HG03280 (cell line): ENCODE data around the gene SH3BP4.

Experiments used
- ATAC-seq: cut with Tn5 transposase; IDR thresholded peaks from one replicate; pipeline ENCODE4 v1.9.1; 2021; ENCODE audit warnings: mild to moderate bottlenecking, moderate library complexity; ENCODE audit not compliant: unreplicated experiment

The SH3BP4 gene

DNA sequence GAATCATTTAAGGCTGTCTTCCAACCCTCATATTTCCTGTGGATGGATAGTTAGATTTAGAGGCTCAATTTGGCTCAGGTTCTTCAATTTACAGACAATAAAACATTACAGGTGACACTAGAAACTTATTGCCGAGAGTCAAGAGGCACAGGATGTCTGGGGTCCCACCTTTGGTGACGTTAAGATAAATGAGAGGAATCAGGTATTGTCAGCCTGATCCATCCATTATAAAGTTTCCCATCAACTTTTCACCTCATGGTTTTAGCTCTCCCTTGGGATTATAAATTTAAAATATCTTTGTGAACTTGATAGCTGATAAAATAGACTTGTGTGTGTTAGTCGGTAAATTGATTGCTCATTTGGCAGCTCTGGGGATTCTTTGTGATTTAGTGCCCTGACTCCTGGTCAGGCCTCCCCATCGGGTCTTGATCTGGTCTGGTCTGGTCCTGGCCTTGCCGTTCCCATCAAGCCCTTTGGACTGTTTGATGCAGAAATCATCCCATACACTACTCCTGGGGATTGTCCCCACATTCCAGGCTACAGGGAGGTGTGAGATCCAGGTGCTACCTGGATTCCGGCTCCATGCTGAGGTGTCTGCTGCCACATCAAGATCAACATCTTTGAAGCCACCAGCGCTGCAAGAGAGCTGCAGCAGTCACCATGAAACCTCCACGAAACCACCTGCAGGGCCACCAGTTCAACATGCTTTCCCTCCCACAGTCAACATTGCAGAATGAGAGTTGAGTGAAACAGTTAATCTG, 130.9 kb downstream of the SH3BP4 start:
- no peak for ATAC-seq

DNA sequence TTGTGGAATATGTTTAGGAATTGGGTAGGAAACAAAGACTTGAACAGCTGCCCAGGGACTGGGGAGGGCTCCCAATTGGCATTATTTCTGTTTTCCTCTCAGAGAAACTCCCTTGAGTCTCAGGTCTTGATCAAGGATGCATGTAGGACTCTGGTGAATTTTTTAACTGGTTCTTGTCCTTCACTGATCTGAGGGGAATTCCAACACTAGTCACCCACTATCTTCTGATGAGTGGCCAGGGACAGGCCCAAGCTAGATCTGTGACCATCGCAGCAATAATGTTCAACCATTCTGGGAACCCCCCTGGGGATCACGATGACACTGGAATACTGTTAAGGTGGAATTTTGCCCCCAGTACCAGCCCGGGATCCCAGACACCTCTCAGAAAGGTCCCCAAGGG, 132.0 kb downstream of the SH3BP4 start:
- no peak for ATAC-seq

DNA sequence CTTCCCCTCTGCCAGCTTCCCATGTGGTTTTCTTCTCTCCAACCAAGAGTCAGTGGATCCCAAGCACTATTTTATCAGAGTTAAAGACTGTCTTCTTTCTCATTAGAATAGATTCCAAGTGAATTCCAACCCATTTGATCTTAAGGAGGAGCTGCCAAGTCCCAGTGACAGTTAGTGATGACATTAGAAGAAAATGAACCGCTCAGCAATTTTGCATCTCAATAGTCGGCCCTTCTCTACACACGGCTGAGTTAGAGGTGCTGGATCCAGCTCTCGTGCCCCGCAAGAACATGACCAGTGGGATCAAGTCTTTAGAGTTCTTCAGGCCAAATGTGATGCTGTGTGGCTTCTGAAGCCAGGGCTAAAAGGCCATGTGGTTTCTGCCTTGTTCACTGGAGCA, 132.6 kb downstream of the SH3BP4 start:
- ATAC-seq: no peak

DNA sequence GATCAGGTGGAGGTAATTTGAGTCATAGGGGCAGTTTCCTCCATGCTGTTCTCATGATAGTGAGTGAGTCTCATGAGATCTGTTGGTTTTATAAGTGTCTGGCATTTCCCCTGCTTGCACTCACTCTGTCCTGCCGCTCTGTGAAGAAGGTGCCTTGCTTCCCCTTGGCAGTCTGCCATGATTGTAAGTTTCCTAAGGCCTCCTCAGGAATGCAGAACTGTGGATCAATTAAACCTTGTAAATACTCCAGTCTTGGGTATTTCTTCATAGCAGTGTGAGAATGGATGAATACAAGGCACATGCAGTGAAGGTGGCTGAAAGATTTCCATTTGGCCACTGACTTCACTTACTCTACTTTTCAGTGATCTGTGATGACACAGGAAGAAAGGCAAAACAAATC, 133.7 kb downstream of the SH3BP4 start:
- no peak for ATAC-seq

DNA sequence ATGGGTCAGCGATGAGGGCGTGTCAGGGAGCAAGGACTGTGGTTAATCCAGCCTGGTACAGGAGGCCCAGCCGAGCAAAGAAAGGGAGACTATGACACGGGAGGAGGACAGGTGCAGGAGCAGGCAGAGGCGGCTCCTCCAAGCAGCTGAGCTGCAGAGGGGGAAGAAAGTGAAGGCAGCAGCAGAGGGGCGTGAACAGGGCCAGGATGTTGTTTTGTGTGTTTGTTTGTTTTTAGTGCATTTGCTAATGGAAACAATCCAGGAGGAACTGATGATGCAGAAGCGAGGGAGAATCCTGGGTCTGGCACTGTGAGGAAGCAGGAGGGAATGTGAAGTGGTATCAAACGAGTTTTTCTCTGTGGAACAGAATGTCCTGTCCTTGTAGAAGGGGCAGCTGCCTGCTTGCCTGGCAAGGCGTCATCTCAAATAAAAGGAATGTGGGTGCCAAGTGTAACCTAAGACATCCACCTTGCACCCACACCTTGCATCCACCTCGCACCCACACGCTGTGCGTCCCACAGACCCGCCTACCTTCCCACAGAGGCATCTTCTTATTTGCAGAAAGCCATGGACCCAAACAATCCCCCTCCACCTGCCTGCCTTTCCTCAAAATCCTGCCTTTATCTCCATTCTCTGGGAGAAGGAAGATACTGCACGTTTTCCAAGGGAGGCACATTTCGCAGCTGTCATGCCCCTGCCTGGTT, 134.8 kb downstream of the SH3BP4 start:
- no peak for ATAC-seq

DNA sequence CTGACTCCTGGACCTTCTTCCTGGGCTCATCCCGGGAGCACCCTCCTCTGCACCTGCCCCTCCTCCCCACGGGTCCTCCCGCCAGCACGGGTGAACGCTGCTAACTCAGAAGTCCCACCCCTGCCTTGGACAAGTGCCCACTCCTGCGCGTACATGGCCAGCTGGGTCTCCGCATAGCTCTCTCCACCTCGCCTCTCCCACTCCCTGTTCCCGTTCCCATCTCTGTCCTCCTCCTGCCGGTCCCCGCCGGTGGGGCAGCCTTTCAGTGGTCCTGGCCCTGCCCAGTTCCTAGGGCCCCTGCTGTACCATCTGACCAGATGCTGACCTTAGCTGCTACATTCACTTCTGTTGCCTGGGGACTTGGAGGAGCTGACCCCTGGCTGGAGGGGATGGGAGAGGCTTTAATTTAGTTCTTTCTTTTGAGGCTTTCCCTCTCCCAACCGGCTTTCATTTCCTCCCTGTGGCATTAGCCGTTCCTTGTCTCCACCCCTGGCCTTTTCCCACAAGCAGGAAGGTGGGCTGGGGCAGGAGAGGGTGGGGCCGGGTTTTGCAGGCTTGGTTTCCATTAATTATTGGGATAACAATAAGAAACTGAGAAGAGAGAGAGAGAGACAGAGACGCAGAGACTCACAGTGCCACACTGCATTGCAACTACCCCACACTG, 136.1 kb downstream of the SH3BP4 start:
- ATAC-seq: no peak

DNA sequence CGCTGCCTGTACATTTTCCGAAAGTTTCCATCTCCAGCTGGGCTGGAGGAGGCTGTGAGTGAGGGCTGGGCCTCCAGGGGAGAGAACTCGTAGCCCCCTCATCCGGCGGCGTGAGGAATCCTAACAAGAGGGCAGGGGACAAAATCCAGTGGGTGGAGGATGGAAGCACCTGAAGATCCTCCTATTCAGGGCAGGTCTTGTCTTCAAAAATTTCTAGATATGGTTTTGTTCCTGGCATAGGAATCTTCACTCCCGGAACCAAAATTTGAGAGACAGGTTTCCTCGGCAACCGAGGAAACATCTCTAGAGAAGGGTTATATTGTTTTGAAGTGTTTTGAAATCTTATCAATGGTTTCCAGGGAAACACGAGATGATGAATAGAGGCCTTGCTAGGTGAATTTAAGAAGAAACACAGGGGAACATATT, 136.7 kb downstream of the SH3BP4 start:
- no peak for ATAC-seq

DNA sequence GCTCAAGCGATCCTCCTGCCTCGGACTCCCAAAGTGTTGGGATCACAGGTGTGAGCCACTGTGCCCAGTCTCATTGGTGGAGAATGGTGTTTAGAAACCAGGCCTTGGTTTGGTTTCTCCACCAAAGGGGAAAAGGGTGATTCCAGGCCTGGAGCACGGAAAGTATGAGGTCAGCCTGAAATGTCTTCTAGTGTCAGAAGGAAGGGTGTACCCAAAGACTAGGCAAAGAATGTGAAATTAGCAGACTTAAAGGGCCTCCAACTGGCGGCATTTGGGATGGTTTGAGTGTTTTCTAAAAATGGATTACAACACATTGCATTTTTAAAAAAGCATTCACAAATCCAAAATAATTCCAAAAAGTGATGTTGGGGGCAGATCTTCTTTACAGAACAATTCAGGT, 139.6 kb downstream of the SH3BP4 start:
- no peak for ATAC-seq

DNA sequence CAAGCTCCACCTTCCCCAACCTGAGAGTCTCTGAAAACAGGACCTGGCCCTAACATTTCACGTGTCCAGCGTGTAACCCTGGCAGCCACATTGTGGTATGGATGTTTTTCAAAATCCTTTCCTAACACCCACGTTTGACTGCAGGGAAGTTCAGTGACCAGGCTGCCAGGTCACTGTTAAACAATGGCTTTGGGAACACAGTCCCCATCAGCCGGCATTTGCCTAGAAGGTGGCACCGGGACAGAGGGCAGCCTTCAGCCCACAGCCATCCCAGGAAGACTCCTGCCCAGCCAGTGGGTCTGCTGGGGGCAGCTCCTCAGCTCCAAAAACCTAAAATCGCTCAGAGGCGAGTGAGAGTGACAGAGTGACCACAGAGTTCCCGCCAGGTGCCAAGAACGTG, 140.2 kb downstream of the SH3BP4 start:
- no peak for ATAC-seq

DNA sequence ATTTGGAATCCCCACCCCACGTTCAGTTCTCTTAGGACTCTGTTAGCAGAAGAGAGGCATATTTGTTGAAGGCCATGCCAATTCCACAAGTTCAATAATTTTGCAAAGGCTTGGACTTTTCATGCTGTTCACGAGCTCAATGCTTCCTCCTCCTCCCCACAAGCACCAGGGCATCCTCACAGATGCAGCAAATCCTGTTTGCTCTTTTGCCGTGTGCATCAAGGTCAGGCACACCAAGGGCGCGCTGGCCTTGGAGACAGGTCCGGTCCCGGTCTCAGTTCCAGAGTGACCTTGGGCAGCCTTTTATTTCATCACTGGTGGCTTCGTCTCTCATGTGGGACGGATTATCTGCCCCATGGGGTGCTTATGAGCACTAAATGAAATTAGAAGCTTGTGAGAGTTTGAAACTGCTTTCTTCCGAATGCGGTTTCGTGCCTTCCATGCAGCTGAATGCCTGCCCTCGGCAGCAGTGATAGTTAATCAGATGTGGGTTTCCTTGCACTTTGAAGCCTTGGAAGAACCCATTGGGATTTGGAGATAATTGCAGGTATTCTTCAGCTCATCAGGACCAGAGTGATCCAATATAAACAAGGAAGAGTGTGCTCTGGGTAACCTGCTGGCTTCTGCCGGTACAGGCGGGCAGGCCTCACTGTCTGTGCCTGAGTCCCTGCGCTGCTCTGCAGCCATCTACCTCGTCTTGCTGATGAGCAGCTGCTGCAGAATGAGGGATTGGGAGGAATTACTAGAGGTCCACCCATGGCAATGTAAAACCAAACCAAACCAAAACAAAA, 140.8 kb downstream of the SH3BP4 start:
- no peak for ATAC-seq

DNA sequence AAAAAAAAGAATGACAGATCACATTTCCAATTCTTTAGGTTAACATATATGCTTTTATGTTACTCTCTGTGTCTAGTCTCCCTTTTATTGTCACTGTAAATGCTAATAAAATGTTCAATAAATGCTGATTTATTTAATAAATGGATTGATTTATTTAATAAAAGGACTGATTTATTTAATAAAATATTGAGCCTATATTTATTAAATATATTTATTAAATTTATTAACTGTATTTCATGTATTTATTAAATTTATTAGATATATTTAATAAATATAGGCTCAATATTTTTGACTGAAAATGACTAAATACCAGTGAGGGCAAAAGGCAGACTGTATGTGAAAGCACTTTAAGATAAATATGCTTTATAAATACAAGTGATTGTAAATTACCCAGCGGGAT, 142.6 kb downstream of the SH3BP4 start:
- ATAC-seq: no peak

DNA sequence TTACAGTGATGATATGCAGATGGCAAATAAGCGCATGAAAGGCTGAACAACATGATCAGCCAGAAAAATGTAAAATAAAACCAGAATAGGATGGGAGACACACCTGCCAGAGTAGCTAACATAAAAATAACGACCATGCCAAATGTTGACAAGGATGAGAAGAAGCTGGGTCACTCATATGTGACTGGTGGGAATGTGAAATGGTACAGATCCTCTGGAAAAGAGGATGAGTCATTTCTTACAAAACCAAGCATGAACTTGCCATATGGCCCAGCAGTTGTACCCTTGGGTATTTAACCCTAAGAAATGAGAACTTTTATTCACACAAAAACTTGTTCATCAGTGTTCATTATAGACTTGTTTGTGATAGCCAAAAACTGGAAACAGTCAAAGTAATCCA, 143.8 kb downstream of the SH3BP4 start:
- ATAC-seq: no peak

DNA sequence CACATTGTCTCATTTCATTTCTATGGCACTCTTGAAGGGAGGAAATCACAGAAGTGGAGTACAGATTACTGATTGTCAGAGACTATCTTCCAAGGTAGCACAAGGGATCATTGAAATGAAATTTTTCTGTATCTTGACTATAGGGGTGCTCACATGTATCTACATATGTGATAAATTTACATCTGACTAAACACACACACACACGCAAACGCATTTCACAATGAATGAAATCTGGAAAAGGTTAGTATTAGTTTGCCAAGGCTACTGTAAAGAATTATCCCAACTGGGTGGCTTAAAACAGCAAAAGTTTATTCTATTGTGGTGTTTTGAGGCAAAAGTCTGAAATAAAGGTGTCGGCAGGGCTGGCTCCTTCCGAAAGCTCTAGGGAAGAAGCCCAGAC, 144.6 kb downstream of the SH3BP4 start:
- no peak for ATAC-seq

DNA sequence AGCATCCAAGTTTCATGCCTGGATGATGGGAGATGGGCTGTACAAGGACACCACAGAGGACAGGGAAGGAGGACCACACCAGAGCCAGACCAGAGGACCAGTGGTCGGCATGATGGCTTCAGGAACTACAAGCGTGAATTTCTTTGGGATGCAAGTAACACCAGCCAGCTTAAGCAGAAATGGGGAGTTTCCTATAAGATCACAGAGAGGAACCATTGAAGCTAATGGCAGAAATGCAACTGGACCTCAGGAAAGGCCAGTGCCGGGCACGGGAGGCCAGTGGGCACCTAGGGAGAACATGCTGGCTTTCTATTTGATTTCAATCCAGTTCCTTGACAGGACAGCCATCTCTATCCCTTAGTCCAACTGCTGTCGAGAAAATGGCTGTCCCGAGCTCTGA, 145.4 kb downstream of the SH3BP4 start:
- no peak for ATAC-seq

DNA sequence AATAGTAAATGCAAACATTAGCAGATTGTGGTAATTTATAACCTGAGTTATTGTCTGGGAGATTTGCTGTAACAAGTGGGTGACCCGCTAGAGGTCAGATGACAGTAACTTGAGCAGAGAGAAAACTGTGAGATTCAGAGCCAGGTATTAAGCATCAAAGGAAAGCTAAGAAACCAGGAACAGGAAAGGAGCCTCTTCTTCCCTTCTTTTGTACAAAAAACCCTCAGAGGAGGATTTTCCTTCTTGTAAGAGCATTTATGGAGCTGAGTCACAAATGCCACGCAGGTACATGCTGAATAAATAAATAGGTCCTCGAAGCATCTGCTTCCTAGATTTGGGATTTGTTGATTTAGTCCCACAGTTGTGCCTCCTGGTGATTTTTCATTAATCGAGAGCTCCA, 146.5 kb downstream of the SH3BP4 start:
- no peak for ATAC-seq

DNA sequence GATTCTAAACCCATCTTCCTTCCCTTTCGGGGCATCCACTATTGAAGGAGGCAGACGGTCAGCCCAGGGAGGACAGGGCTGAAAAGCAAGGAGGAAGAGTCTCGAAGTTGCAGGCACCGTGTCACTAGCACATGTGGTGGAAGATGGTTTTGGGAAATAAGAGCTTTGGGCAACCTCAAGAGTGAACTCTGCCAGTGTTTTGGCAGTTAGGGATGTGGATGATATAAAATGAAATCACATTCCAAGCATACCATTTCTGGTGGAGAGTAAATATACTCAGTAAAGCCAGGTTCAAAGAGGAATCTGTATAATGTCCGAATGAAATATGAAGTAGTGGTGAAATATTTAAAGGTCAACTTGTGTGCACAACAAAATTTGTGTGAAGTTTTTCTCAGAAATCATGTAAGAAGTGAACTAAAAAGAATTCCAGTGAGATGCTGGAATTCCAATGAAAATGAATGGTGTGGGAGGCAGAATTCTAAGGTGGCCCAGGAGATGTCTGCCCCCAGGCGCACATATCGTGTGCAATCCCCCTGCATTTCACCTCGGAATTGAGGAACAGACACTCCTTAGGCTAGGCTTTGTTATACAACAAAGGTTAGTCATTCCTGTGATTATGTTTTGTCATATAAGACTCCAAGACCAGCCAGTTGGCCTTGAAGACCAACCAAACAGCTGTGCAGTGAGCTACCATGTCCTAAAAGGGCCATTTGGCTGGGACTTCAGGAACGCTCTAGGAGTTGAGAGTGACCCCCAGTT, 147.1 kb downstream of the SH3BP4 start:
- ATAC-seq: no peak

DNA sequence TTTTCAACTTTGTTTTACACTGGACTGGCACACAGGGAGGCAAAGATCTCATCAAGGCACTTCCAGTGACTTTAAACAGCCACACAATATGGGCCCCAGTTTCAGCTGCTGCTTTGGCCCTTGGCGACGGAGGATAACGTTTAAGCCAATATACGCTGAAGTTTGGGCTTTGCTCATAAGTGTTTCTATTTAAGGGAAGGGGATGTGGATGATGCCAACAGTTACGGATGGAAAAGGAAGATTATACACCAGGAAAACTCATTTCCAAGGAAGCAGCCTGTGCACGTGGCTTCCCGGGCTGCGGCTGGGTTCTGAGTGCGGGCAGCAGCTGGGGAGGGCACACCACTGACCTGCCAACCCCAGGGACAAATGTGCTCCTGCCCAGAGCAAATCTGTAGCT, 151.1 kb downstream of the SH3BP4 start:
- no peak for ATAC-seq
